K562 (cell line): ENCODE measurements around the gene BNIP5. TPM values are rescaled to one million over a fixed set of nuclear protein-coding genes. Genes with fewer than 3 reads are reported as not detected.

Source experiments
- ATAC-seq: fragments of 200-7000 bp; cut with Tn5 transposase; 3 replicates; pipeline ENCODE4 v1.9.1; 2020; ENCODE audit warnings: moderate library complexity
- BruUV-seq: library from RNA; stranded (reverse); fragments of 400-500 nt; replicated peaks from 2 replicates; lab custom pipeline; 2021; lab: Mats Ljungman, UMichigan
- CTCF ChIA-PET: fragments of 300-600 bp; formaldehyde crosslinking; extraction: SDS; loops from one replicate; lab custom pipeline; 2021; ENCODE audit warnings: low intra/inter-chr PET ratio; lab: Yijun Ruan, JAX
- POLR2A ChIA-PET: fragments of 300-600, 350-650 bp; sonication (Branson Sonifier 250); formaldehyde crosslinking; extraction: SDS; loops from one replicate; lab custom pipeline; 2021; ENCODE audit warnings: antibody characterized with exemption, inconsistent platforms; lab: Yijun Ruan, JAX
- DNase-seq, 4 experiments: peaks; one replicate each; pipeline versions ENCODE4 v3.0.0 to v3.0.0-alpha.2; 2011 to 2018; ENCODE audit warnings: low spot score in 3 of 4, mixed read lengths in 3 of 4; ENCODE audit errors: extremely low read depth in 1 of 4
- FAIRE-seq: peaks from 2 replicates; lab custom pipeline; 2011; peaks lifted over from hg19 to GRCh38; lab: Jason Lieb, UNC
- H2AFZ ChIP-seq: 2 replicates; pipeline ENCODE4 v1.6.0; 2011; ENCODE audit warnings: low read depth, low read length, control low read depth, inconsistent platforms
- H3K27ac ChIP-seq: fragments of 200-600 bp; 3 replicates; pipeline ENCODE4 v1.8.0; 2011; ENCODE audit warnings: low read depth, mild to moderate bottlenecking, control low read depth, inconsistent platforms, low read length, moderate library complexity, mixed read lengths; ENCODE audit errors: extremely low read depth
- H3K27me3 ChIP-seq, 2 experiments: fragments of 300-600 bp in 1 of 2; 2 replicates in 1 of 2; 3 replicates in 1 of 2; pipeline versions ENCODE4 v1.6.0 to v1.8.0; 2011; ENCODE audit warnings: inconsistent platforms in 2 of 2, low read length in 2 of 2, mild to moderate bottlenecking in 1 of 2, mixed read lengths in 1 of 2, moderate library complexity in 1 of 2; ENCODE audit not compliant: control insufficient read depth in 2 of 2, insufficient read depth in 2 of 2
- H3K36me3 ChIP-seq: fragments of 300-600 bp; 3 replicates; pipeline ENCODE4 v1.8.0; 2011; ENCODE audit warnings: mild to moderate bottlenecking, low read length, inconsistent platforms; ENCODE audit not compliant: control insufficient read depth, insufficient read depth
- H3K4me1 ChIP-seq, 2 experiments: fragments of 200-600 bp in 1 of 2; replicated peaks in 1 of 2; 2 replicates in 1 of 2; 3 replicates in 1 of 2; pipeline versions ENCODE4 v1.5.1 to v1.8.0; 2011; ENCODE audit warnings: inconsistent platforms in 2 of 2, low read length in 2 of 2, mild to moderate bottlenecking in 1 of 2, mixed read lengths in 1 of 2, moderate library complexity in 1 of 2; ENCODE audit not compliant: control insufficient read depth in 2 of 2, insufficient read depth in 2 of 2
- H3K4me2 ChIP-seq: 2 replicates; pipeline ENCODE4 v1.6.1; 2011; ENCODE audit warnings: low read length, control low read depth, inconsistent platforms, mixed read lengths; ENCODE audit not compliant: insufficient read depth
- H3K4me3 ChIP-seq: fragments of 200-600 bp; sonication (generic), shearing (Covaris generic); 2 replicates; pipeline ENCODE4 v1.5.1; 2016; ENCODE audit warnings: control low read depth, inconsistent platforms
- H3K79me2 ChIP-seq: fragments of 200-600 bp; 3 replicates; pipeline ENCODE4 v1.8.0; 2011; ENCODE audit warnings: low read length, inconsistent platforms; ENCODE audit not compliant: control insufficient read depth, insufficient read depth
- H3K9ac ChIP-seq, 2 experiments: 2 replicates each; pipeline versions ENCODE4 v1.6.0 to v1.6.1; 2011; ENCODE audit warnings: low read depth in 2 of 2, low read length in 2 of 2, control low read depth in 1 of 2, inconsistent platforms in 1 of 2, mild to moderate bottlenecking in 1 of 2, mixed read lengths in 1 of 2; ENCODE audit not compliant: insufficient read depth in 1 of 2
- H3K9me1 ChIP-seq: one replicate; pipeline ENCODE4 v1.6.0; 2011; ENCODE audit warnings: inconsistent platforms, mild to moderate bottlenecking, low read length, moderate library complexity; ENCODE audit not compliant: control insufficient read depth, insufficient read depth
- H3K9me3 ChIP-seq: replicated peaks from 2 replicates; pipeline ENCODE4 v1.5.1; 2011; ENCODE audit warnings: low read depth, low read length, inconsistent platforms; ENCODE audit not compliant: control insufficient read depth, insufficient read depth
- H4K20me1 ChIP-seq: replicated peaks from 2 replicates; pipeline ENCODE4 v1.6.1; 2011; ENCODE audit warnings: low read length, inconsistent platforms, mixed read lengths; ENCODE audit not compliant: control insufficient read depth, insufficient read depth
- CREB5 ChIP-seq: fragments of 250-450 bp; sonication (Bioruptor Pico); IDR thresholded peaks from 2 replicates; pipeline ENCODE4 v1.5.0; 2020; ENCODE audit warnings: mild to moderate bottlenecking
- L3MBTL2 ChIP-seq: fragments of 450-650 bp; IDR thresholded peaks from 2 replicates; pipeline ENCODE4 v1.6.1; 2016; ENCODE audit warnings: mild to moderate bottlenecking, moderate library complexity
- MAFG ChIP-seq: fragments of 450-650 bp; conservative IDR thresholded peaks from 2 replicates; pipeline ENCODE4 v1.6.1; 2016; ENCODE audit warnings: missing genetic modification characterization, missing compliant biosample characterization
- ZBTB43 ChIP-seq: sonication (generic); formaldehyde crosslinking; IDR thresholded peaks from 2 replicates; pipeline ENCODE4 v1.8.0; 2023; ENCODE audit warnings: mild to moderate bottlenecking, missing genetic modification reagents
- ZNF316 ChIP-seq: fragments of 450-650 bp; IDR thresholded peaks from 2 replicates; pipeline ENCODE4 v1.6.1; 2016
- WGBS: fragments of 100-300 bp; shearing (Covaris generic); methylation state at CpG from one replicate; pipeline ENCODE4 v1.1.6; 2016; ENCODE audit warnings: low coverage, mixed read lengths; ENCODE audit not compliant: insufficient coverage; ENCODE audit errors: missing lambda C conversion rate; 5-methylcytosine and 5-hydroxymethylcytosine counted together
- in situ Hi-C: fragments of 300-500 bp; cut with MboI; formaldehyde crosslinking; loops from 4 replicates; pipeline ENCODE4 v1.15.0; 2018; ENCODE audit warnings: inconsistent platforms, mixed read lengths
- intact Hi-C: fragments of 100-400 bp; cut with micrococcal nuclease; formaldehyde crosslinking; loops from 2 replicates; pipeline ENCODE4 v1.14.2; 2022
- polyA plus RNA-seq, 8 experiments: library from polyadenylated mRNA; depleted of rRNA in 4 of 8; stranded (reverse) in 5 of 8; unstranded in 3 of 8; fragments of >200 nt; fragmentation: Nextera tagmentation in 2 of 8; fragmentation: Illumina TruSeq in 1 of 8; extraction: Ambion mirVana in 2 of 8; extraction: Trizol in 1 of 8; gene quantifications; 2 replicates each; pipeline versions ENCODE4 v1.2.1 to v1.2.3, GENCODE V29; 2011 to 2014; ENCODE audit warnings: inconsistent platforms in 1 of 8, missing spikeins in 1 of 8
- total RNA-seq, 7 experiments: library from RNA; depleted of rRNA in 6 of 7; stranded (reverse); fragments of >200 nt in 6 of 7; fragmentation: Illumina TruSeq in 2 of 7; extraction: Trizol in 2 of 7; gene quantifications; 2 replicates each; pipeline versions ENCODE4 v1.2.1 to v1.2.3, GENCODE V29; 2011 to 2021; ENCODE audit warnings: low replicate concordance in 1 of 7

Gene BNIP5
- total and polyA plus RNA-seq, 9 of the 15 experiments (the other 6 are each of a cell fraction or from before 2014, with no cell fraction given), result not detected

GRCh38 chr6:36375644-36376155 lies 39.0 kb upstream of the BNIP5 start (continued):
- TF ChIP-seq ZBTB43 (CRISPR knock-in tag), result no peak
- TF ChIP-seq L3MBTL2, result no peak

DNA sequence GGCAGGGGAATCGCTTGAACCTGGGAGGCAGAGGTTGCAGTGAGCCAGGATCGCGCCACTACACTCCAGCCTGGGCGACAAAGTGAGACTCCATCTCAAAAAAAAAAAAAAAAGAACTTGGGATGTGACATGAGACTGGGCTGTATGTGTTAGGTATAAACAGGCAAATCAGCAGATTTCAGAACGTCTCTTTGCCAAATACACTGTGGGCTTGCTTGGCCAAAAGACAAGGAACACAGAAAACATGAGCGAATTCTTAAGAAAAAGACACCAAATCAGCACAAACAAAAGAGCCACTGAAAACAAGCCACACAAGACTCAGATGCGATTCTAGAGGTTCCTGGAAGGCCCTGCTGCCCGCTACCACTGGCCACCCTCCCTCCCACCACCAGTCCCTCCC lies 38.3 kb upstream of the BNIP5 start:
- no peak overlapping the region for H3K27ac ChIP-seq
- no peak for FAIRE-seq

More for the DNA sequence above, 38.3 kb upstream of the BNIP5 start:
- intact Hi-C loops, result no loop called here
- TF ChIP-seq CREB5 (CRISPR knock-in tag) (no peak), ZNF316 (peak; percentile 48), MAFG (tag) (peak; percentile 39; the same call in 1 of the 2 replicates)
- TF ChIP-seq, all 486 proteins: peak for 2
- ChIA-PET CTCF (interaction anchor here (0.7 kb wide), 1 partner anchor 1058 kb away, joined by 5 read pairs; no protein-coding TSS in a partner anchor), POLR2A (interaction anchor here (0.6 to 1.3 kb wide), 4 partner anchors 11 to 627 kb away, joined by 3 to 4 read pairs (median 4); no protein-coding TSS in a partner anchor)
- no TSS peak for BruUV-seq
- H3K36me3 ChIP-seq, result no peaks in the 10 kb centered on the region
- 17% methylated on average over 7 of the region's 8 CpGs for WGBS
- in situ Hi-C loops, result no loop called here
- H3K4me2 ChIP-seq, result no peak overlapping the region
- H3K9ac ChIP-seq, result no peak overlapping the region
- no peaks in the 10 kb centered on the region for H3K79me2 ChIP-seq
- no peak for DNase-seq
- no peak overlapping the region for H2AFZ ChIP-seq
- H4K20me1 ChIP-seq, result no peaks in the 10 kb centered on the region
- no peak overlapping the region for H3K4me3 ChIP-seq
- ATAC-seq, result no peak
- no peaks in the 10 kb centered on the region for H3K9me3 ChIP-seq
- peaks cover 40 to 77% of the 10 kb centered on the region in 2 experiments for H3K27me3 ChIP-seq
- H3K4me1 ChIP-seq, result peaks cover 0 to 7% of the 10 kb centered on the region in 2 experiments; a peak in 1 of 5 replicates
- no peaks in the 10 kb centered on the region for H3K9me1 ChIP-seq
